ENCODE data around the gene TMEM254.
A peak's percentile ranks its signal among the peaks of the same experiment; 100 is the strongest.
"Not testable (repeated sequence)": the region's sequence is repeated elsewhere in the genome, so short reads cannot be mapped to it uniquely, and the experiment has no call there.

TMEM254 gene

DNA sequence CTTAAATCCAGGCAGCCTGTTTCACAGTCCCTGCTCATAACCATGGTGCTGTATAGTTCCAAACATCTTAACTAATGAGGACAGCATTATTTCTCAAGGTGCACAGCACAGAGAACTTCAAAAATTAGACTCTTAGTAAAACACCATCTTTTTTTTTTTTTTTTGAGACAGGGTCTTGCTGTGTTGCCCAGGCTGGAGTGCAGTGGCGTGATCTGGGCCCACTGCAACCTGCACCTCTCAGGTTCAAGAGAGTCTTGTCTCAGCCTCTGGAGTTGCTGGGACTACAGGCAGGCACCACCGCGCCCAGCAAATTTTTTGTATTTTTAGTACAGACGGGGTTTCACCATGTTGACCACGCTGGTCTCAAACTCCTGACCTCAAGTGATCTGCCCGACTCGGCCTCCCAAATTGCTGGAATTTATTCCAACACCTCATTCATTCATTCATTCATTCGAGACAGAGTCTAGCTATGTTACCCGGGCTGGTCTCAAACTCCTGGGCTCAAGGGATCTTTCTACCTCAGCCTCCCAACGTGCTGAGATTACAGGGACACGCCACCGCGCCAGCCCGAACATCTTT is 507 bp upstream of the TMEM254 start:
- DNase-seq (ENCODE audit: low spot score), result no peak

DNA sequence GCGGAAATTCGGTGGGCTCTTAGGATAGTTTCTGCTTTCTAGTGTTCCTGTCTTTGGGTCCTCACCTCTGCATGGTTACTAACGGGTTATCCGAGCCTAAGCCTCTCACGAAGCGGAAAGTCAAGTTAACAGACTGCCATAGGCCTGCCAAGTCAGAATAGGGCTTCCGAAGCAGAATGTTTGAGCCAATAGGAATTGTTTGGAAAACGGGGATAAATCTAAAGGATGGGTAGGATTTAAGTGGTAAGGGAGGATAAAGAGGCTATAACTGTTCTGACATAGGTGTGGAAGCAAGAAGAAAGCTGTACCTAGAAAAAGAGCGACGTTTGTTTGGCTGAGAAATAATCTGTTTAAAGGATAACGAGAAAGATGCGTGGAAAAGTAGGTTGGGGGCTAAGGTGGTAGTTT is 851 bp downstream of the TMEM254 start:
- DNase-seq (ENCODE audit: low spot score), result no peak

DNA sequence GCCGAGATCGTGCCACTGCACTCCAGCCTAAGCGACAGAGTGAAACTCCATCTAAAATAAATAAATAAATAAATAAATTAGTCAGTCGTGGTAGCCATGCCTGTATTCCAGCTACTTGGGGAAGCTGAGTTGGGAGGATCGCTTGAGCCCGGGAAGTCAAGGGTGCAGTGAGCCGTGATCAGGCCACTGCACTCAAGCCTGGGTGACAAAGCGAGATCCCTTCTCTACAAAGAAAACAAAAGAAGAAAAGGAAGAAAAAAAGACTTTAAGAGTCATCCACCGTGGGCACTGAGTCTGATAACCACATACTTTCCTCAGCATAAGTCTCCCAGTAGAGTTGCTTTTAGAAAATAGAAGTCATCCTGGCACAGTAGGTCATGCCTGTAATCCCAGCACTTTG is 2.6 kb downstream of the TMEM254 start:
- no peak for DNase-seq (ENCODE audit: low spot score)

DNA sequence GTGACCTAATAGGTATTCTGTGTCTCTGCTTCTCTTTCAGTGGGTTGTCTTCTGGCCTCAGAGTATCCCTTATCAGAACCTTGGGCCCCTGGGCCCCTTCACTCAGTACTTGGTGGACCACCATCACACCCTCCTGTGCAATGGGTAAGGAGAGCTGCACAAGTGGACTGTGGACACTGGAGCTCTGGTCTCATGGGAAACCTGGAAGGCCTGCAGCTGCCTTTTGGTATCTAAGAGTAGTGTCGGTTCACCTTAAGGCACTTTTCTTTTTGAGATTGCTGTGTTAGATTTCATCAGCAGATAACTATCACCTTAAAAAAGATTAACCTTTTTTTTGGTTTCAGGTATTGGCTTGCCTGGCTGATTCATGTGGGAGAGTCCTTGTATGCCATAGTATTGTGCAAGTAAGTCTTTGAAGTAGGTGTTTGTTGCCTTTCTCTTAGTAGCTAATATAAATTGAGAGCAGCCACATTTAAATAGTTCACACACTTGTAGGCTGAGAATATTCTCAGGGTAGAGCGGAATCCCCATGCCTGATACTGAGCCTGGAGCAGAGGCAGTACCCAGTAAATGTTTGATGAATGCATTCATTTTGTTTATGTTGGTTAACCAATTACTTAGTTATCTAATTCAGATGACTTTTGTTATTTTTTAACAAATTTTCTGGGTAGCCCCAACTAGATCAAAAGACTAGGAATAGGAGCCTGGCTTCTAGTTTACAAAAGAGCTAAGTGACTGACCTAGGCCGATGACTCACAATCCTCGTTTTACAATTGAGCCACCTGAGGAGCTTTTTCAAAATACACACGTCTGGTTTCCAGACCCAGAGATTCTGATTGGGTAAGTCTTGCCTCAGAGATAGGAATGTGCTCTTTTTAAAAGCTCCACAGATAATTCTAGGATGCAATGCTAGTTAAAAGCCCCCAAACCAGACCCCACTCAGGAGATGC is 3.6 kb downstream of the TMEM254 start:
- DNase-seq (ENCODE audit: low spot score), result no peak

DNA sequence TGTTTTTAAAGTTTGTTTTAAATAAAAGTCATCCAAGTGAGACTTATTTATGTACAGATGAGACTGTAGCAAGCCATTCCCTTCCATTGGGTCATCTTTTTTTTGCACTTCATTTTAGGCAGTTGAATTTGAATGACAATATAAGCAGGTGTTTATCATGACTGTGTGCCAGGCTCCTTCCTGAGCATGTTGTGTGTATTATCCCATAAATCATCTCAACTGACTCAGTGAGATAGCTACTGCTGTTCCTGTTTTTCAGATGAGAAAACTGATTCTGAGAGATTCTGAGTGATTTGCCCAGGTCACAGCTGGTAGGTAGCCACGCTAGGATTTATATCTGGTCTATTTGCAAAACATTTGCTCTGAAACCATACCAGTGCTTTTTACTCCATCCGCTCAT is 11.7 kb downstream of the TMEM254 start:
- no peak for DNase-seq (ENCODE audit: low spot score)

DNA sequence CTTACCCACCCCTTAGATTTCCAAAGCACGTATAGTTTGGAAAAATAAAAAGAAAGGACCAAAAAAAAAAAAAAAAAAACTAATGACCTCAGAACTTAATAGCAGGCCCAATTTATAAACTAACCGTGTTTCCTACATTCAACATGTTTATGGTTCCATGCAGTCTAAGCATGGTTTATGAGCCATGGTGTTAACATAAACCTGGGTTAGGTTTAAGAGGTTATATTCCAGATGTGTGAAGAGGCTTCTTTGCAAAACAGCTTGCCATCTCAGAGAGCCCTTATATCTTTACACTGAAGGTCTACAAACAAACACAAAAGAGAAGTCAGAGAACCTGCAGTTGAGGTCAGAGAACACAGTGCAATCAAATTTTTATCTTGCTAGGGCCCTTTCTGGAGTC is 15.8 kb downstream of the TMEM254 start:
- DNase-seq (ENCODE audit: low spot score), result no peak

DNA sequence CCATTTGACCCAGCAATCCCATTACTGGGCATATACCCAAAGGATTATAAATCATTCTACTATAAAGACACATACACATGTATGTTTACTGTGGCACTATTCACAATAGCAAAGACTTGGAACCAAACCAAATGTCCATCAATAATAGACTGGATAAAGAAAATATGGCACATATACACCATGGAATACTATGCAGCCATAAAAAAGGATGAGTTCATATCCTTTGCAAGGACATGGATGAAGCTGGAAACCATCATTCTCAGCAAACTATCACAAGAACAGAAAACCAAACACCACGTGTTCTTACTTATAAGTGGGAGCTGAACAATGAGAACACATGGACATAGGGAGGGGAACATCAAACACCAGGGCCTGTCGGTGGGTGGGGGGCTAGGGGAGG is 19.8 kb downstream of the TMEM254 start:
- not testable (repeated sequence) for DNase-seq (ENCODE audit: low spot score)

DNA sequence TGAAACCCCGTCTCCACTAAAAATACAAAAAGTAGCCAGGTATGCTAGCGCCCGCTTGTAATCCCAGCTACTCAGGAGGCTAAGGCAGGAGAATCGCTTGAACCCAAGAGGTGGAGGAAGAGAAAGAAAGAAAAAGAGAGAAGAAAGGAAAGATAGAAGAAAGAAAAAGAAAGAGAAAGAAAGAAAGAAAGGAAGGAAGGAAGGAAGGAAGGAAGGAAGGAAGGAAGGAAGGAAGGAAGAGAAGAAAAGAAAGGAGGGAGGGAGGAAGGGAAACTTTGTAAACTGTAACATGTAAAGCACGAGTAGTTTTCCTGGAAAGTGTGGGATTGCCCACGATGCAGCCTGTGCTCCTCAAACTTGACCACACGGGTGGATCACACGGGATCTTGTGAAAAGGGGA is 20.8 kb downstream of the TMEM254 start:
- DNase-seq (ENCODE audit: low spot score), result not testable (repeated sequence)

DNA sequence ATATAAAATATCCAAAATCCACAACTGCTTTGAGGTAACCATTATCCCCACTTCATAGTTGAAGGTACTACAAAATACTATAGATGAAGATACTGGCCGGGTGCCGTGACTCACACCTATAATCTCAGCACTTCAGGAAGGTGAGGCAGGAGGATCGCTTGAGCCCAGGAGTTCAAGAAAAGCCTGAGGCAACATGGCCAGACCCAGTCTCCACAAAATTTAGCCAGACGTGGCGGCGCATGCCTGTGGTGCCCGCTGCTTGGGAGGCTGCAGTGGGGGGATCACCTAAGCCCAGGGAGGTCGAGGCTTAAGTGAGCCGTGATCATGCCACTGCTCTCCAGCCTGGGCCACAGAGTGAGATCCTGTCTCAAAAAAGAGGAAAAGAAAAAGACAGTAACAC is 21.7 kb downstream of the TMEM254 start:
- no peak for DNase-seq (ENCODE audit: low spot score)

DNA sequence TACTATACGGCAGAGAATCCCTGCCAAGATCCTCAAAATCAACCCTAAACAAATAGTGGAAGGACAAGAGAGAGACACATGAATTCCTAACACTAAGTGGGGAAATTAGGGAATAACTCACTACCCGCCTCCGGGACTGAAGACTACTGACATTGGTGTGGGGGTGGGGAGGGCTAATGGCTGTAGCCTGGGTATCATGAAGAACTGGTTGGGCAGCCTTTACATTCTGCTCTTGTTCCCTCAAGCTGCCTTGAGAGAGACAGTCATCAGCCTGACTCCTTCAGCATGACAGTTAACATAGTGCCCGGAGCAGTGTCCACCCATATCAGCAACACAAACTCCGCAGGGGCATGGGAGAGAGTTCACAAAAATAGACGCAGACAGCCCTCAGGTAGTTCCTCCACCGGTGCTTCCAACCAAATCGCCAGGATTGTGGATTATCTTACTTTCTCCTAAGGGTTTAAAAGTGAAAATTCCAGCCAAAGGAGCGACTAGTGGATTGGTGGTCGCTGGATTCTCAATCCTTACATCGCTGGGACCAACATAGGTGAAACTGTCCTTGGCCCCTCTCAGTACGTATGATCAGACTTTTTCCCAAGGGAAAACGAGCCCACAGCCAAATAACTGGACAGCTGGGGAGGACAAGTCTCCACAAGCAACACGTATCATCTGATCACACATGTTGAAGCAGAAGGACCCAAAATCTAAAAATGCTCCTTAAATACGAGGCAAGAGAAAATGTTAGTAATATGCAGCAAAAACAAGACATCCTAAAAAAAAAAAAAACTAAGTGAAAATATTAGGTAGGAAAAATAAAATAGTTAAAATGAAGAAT is 22.6 kb downstream of the TMEM254 start:
- DNase-seq (ENCODE audit: low spot score), result no peak

DNA sequence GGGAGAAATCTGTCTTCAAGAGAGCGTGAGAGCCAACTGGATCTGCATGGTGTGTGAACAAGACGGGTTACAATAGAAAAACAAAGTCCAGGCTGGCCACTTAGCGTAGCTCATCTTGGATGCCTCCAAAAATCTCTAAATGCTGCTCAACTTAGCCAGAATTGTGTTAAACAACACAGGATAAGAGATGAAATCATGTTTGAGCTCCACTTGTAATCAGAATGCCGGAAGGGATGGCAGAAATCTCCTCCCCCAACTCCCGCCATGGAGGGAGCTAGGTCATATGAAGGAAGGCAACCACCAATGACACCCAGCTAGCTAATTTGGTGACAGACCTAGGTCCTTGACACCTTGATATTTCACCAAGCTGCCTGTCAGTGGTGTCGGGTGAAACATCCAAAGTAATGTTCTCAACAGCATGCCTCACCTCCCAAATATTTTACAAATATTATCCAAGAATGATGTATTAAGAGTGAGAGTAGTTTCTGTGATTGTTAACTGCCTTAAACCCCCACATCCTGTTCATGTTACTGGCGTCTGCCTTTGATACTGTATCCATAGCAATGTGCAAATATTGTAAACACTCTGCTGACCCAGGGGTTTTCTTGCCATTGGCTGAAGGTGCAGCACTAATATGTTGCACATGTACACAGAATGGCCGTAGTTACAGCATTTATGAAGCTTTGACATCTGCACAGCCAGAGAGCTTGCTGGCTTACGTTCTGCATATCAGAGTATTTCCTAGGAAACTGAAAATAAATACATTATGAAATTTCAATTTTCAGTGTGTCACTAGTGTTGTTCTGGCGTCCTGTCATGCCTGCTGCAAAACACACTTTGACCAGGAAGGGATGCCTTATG is 25.8 kb downstream of the TMEM254 start:
- peak; percentile 43 for DNase-seq (ENCODE audit: low spot score)

DNA sequence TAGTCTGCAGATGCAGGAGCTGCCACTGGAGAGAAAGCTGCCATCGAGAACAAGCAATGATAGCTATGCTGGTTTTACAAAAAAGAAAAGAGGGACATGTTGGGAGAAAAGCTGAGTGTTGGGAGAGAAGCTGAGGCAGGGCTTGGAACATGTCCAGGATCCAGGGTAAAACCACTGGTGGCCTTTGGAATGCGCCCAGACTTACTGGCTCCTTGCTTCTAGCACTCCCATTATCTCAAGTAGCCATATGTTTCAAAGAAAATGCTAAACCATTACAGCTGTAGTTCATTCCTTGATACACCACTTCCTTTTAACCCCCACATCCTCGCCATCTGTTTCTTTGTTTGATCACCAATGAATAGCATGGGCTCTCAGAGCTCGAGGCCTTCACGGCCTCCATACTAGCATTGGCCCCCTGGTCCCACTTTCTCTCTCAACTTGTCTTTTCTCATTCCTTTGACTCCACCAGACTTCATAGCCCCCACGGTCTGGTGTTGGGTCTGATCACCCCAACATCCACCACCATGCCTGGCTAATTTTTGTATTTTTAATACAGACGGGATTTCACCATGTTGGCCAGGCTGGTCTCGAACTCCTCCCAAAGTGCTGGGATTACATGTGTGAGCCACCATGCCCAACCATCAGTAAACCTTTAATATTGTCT is 30.2 kb downstream of the TMEM254 start:
- DNase-seq (ENCODE audit: low spot score), result no peak

DNA sequence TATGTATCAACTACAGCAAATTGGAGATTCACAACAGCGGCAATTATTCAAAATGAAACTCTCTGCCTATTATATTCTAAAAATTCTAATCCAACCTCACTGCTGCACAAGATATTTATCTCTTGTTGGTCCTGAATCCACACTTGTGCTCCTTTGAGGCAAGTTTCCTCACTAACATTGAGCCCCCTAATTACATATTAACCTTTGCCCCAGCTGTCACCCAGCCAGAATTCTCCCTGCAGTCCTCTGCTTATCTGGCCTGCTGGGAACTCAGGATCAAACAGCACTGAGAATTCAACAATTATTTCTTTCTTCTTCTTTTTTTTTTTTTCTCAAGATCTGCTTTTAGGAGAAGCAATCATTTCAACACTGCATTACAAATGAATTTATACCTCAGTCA is 32.5 kb downstream of the TMEM254 start:
- DNase-seq (ENCODE audit: low spot score), result no peak

DNA sequence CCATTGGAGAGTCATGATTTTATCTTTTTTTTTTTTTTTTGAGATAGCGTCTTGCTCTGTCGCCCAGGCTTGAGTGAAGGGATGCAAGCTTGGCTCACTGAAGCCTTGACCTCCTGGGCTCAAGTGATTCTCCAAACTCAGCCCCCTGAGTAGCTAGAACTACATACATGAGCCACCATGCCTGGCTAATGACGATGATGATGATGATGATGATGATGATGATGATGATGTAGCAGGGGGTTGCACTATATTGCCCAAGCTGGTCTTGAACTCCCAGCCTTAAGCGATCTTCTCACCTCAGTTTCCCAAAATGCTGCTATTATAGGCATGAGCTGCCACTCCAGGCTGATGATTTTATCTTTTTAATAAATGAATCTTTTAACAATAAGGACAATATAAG is 40.2 kb downstream of the TMEM254 start:
- DNase-seq (ENCODE audit: low spot score), result no peak

DNA sequence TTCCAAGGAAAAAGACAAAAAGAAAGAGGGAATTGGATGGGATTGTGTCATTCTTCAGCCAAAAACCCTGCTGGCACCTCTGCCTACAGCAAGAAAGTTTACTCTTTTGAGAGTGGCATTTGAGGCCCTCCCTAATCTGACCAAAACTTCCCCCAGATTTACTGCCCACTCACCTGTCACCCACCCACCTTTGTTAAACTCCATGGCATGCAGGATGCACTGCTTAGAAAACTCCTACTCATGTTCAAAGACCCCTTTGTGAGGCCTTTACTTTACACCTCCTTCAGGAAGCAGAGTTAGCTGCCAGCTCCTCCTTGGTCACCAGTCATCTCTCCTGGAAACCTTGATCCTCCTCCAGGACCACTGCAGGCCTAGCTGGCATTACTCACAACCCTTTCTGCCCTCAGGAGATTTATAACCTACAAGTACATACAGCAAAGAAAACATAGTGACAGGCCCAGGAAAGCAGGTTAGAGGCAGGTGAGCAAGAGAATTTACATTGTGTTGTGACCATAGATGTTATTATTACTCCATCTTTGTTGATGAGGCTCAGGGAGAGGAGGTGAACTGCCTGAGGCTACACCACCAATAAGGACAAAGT is 43.7 kb downstream of the TMEM254 start:
- no peak for DNase-seq (ENCODE audit: low spot score)

DNA sequence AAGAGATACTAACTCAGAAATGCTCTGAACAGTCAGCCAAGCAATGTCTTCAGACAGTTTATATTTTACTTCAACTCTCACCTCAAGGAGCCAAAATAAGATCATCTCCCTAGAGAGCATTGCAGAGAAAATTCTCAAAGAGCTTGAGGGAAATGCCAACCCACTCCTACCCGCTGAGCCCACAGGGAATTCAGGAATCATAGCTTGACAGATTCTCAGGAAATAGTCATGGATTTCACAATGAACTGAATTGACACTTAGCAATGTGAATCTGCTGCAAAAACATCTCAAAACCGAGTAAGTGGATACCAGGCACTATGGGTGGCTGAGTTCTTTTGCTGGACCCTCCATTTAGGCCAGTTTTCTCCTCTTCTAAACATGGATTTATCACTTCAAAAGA is 44.3 kb downstream of the TMEM254 start:
- DNase-seq (ENCODE audit: low spot score), result no peak

DNA sequence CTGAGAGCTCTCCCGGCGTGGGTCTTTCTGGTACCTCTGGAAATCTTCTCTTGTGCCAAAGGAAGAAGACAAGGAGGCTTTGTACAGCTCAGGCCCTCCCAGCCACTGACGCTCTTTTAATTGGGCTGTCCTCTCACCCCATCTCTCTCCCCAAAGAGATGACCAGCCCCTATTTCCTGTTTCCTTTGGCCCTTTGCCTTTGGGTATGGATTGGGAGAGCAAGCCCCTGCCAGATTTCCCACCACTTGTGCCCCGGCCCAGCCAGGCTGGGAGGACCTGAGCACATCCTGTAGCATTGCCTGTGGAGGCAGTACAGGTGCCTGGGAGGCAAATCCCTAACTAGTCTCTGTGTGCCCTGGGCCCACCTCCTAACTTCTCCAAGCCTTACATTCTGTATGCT is 48.4 kb downstream of the TMEM254 start:
- DNase-seq (ENCODE audit: low spot score), result no peak

DNA sequence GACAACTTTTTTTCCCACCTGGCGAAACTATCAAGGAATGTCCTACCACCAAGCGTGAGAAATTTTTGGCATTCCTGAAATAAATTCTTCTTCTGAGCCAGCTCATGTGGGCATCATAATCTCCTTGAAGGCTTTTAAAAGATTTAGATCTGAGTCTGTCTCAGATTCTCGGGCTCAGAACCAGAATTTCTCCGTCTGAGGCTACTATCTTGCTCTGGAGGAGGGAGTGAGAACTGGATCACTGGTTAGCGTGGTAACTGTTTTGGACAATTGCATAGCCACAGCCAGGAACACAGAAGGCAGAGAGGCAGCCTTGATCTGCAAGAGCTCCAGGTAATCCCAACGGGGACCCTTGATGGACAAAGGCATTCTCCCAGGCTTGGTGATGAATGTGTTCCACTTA is 53.0 kb downstream of the TMEM254 start:
- no peak for DNase-seq (ENCODE audit: low spot score)

DNA sequence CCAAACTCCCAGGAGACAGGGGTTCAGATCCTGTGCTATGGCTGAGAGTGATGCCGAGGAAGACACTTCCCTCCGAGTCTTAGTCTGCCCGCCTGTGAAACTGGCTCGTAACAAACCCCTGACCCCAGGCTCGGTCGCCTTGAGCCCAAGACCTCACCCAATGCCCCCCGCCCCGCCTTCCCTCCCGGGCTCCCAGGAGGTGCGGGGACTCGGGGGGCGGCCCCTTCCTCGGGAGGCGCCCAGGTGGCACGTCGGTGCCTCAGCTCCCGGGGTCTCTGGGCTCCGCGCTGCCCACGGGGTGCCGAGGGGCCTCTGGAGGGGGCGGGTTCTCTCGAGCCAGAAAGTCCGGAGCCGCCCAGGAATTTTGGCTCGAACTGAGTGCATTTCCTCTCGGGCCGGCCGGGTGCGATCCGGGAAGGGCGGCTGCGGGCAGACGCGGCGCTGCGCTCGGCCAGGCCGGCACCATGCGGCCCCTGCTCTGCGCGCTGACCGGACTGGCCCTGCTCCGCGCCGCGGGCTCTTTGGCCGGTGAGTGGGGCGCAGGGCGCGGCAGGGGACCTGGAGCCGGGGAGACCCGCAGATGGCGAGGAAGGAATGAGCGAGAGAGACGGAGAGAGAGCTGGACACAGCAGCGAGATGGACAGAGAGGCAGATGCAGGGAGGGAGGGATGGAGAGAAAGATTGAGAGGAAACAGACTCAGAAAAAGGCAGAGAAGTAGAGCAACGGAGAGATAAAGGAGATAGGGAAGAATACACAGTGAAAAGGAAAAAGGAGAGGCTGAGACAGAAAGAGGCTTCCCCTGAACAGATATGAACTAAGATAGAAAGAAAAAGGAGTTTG is 54.1 kb downstream of the TMEM254 start, which contains the start of gene PLAC9:
Gene PLAC9, plus strand, starts transcription at position 432 of the 841 bp plus-strand sequence. Its CDS starts 33 bp downstream, at position 465.
- DNase-seq (ENCODE audit: low spot score), result no peak

DNA sequence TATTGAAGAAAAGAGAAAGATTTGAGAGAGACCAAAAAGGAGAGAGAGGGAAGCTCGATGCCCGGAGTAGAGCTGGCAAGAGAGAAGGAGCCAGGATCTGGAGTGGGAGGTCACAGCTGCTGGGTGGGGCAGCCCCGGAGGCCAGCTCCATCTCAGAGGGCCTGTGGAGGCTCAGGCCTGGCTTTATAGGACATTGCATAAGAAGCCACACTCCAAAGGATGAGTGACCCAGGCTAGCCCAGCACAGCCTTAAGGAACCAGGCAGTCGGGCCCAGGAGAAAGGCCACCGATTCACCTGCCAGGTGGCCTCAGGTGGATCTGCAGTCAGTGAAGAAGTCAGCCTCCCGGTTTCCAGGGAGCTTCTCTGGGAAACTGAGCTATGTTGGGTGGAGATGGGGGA is 54.7 kb downstream of the TMEM254 start:
- DNase-seq (ENCODE audit: low spot score), result no peak

All from activated CD4-positive, alpha-beta T cell treated with anti-CD3 and anti-CD28 coated beads, Interleukin-2, Interleukin-4, amounts not matched to agents 100 ng/mL and 50 ng/mL, durations not matched to agents 16 hours and 8 hours (primary cell).